ENCODE results near the gene TMEM253. TPM values are rescaled to one million over a fixed set of nuclear protein-coding genes. Genes with fewer than 3 reads are reported as not detected.

TMEM253 gene
- total RNA-seq, 1 experiment from 2014 or later, result not detected

GRCh38 chr14:21092273-21093011 lies 8.4 kb upstream of the TMEM253 start:
- H3F3A ChIP-seq (ENCODE audit: low read length, unreplicated experiment), result no peaks in the 10 kb centered on the region
- ChIA-PET CTCF (interaction anchor here (0.5 to 2.1 kb wide), 6 partner anchors 12 to 78 kb away, joined by 3 to 8 read pairs (median 5); partner anchors contain the start of gene ARHGEF40), POLR2A (ENCODE audit: unreplicated experiment) (no interaction called here)
- no peaks in the 10 kb centered on the region for H3K9me2 ChIP-seq (replicated peaks; ENCODE audit: low read length)
- no peak overlapping the region for H3K4me2 ChIP-seq (ENCODE audit: low read length)
- peak; percentile 84 for ATAC-seq
- no peaks in the 10 kb centered on the region for H3K4me1 ChIP-seq (ENCODE audit: insufficient read depth, low read length)
- H3K27ac ChIP-seq (ENCODE audit: low read length), result no peak overlapping the region
- intact Hi-C loops (cut with micrococcal nuclease), result no loop called here
- BruUV-seq (replicated peaks), result no TSS peak
- no peak overlapping the region for H3K4me3 ChIP-seq (ENCODE audit: low read length)
- DNase-seq, result peak; percentile 73
- no peak overlapping the region for H2AFZ ChIP-seq (ENCODE audit: low read length)
- no peak overlapping the region for H3K9ac ChIP-seq (ENCODE audit: low read length)
- H4K20me1 ChIP-seq (ENCODE audit: low read length), result no peaks in the 10 kb centered on the region
- H3K36me3 ChIP-seq (ENCODE audit: low read depth, low read length), result no peaks in the 10 kb centered on the region
- TF ChIP-seq EZH2 (IDR thresholded peaks at IDR 0.05; ENCODE audit: low read length, unreplicated experiment) (no peak), CTCF (conservative IDR thresholded peaks at IDR 0.05; ENCODE audit: low read depth, low read length) (peak; percentile 98)
- H3K27me3 ChIP-seq (ENCODE audit: low read length), result no peaks in the 10 kb centered on the region
- no peaks in the 10 kb centered on the region for H3K9me3 ChIP-seq (ENCODE audit: low read length)
- no peaks in the 10 kb centered on the region for H3K79me2 ChIP-seq (ENCODE audit: low read length)

- Histone ChIP-seq H3K36me3 (ENCODE audit: low read depth, low read length) (no peaks in the 10 kb centered on the region), H3K4me3 (ENCODE audit: low read length) (no peak overlapping the region), H3K79me2 (ENCODE audit: low read length) (no peaks in the 10 kb centered on the region), H3K9me3 (ENCODE audit: low read length) (no peaks in the 10 kb centered on the region), H3F3A (ENCODE audit: low read length, unreplicated experiment) (no peaks in the 10 kb centered on the region), H3K27ac (ENCODE audit: low read length) (no peak overlapping the region), H3K4me2 (ENCODE audit: low read length) (no peak overlapping the region), H3K9me2 (replicated peaks; ENCODE audit: low read length) (no peaks in the 10 kb centered on the region), H3K9ac (ENCODE audit: low read length) (no peak overlapping the region), H3K27me3 (ENCODE audit: low read length) (no peaks in the 10 kb centered on the region), H3K4me1 (ENCODE audit: insufficient read depth, low read length) (no peaks in the 10 kb centered on the region), H2AFZ (ENCODE audit: low read length) (no peak overlapping the region), H4K20me1 (ENCODE audit: low read length) (no peaks in the 10 kb centered on the region)
- ChIA-PET POLR2A (ENCODE audit: unreplicated experiment) (no interaction called here), CTCF (interaction anchor here (0.6 to 2.1 kb wide), 5 partner anchors 11 to 78 kb away, joined by 3 to 8 read pairs (median 7); partner anchors contain the start of gene ARHGEF40)
- no TSS peak for BruUV-seq (replicated peaks)
- intact Hi-C loops (cut with micrococcal nuclease), result no loop called here
- TF ChIP-seq EZH2 (IDR thresholded peaks at IDR 0.05; ENCODE audit: low read length, unreplicated experiment), result no peak
- TF ChIP-seq EZH2phosphoT487 (IDR thresholded peaks at IDR 0.05; ENCODE audit: borderline replicate concordance, low read length), result no peak
- TF ChIP-seq CTCF (conservative IDR thresholded peaks at IDR 0.05; ENCODE audit: low read depth, low read length), result no peak
- ATAC-seq, result no peak
- DNase-seq, result no peak
Observed at GRCh38 chr14:21093018-21093417, 7.8 kb upstream of the TMEM253 start.

All from PC-3 (cell line).